ENCODE data around the gene PRAMEF18. TPM values are rescaled to one million over a fixed set of nuclear protein-coding genes. Genes with fewer than 3 reads are reported as not detected.
"Not testable (repeated sequence)": the region's sequence is repeated elsewhere in the genome, so short reads cannot be mapped to it uniquely, and the experiment has no call there.

Gene PRAMEF18
- not detected in 2 replicates for total RNA-seq
- not detected for total RNA-seq (2013)
- polyA plus RNA-seq = not detected in 2 replicates
- polyA minus RNA-seq = not detected in 2 replicates

GRCh38 chr1:13225675-13226204 lies at the start of gene PRAMEF18:
TSS of gene PRAMEF18 (minus strand) at chr1:13226154. CDS start at chr1:13226106, 48 bp downstream.
- H3K9ac ChIP-seq (ENCODE audit: low read length); H3K27ac Mint-ChIP-seq; H3K4me2 ChIP-seq (replicated peaks; ENCODE audit: low read depth, low read length, poor library complexity, severe bottlenecking); H3K4me1 ChIP-seq (ENCODE audit: control insufficient read depth in 2 of 2, insufficient read depth in 2 of 2, low read length in 2 of 2); H3K9me3 ChIP-seq (ENCODE audit: control extremely low read depth in 1 of 3, control insufficient read depth in 2 of 3, insufficient read depth in 1 of 3, low read length in 2 of 3); POLR2A ChIA-PET; H3K27me3 ChIP-seq (replicated peaks in 1 of 4; ENCODE audit: control extremely low read depth in 1 of 4, control insufficient read depth in 3 of 4, insufficient read depth in 4 of 4, low read length in 3 of 4); CTCF ChIA-PET; H3K4me1 Mint-ChIP-seq; H3K4me3 ChIP-seq (ENCODE audit: control extremely low read depth in 1 of 5, extremely low read depth in 1 of 5, insufficient read depth in 1 of 5, low read depth in 2 of 5, low read length in 4 of 5); H4K20me1 ChIP-seq (ENCODE audit: control insufficient read depth, insufficient read depth, low read length, poor library complexity, severe bottlenecking); intact Hi-C loops (cut with micrococcal nuclease); ATAC-seq (ENCODE audit: low read depth); H3K27ac ChIP-seq (ENCODE audit: low read length in 2 of 2); H2AFZ ChIP-seq (ENCODE audit: insufficient read depth, low read depth, low read length, poor library complexity, severe bottlenecking); H3K4me3 Mint-ChIP-seq; DNase-seq; H3K79me2 ChIP-seq (ENCODE audit: control insufficient read depth, insufficient read depth, low read length); H3K9me3 Mint-ChIP-seq (ENCODE audit: insufficient read depth); H3K36me3 ChIP-seq (replicated peaks in 1 of 2; ENCODE audit: control extremely low read depth in 1 of 2, control insufficient read depth in 1 of 2, extremely low read depth in 1 of 2, insufficient read depth in 2 of 2, low read length in 1 of 2); H3K27me3 Mint-ChIP-seq: not testable (repeated sequence)
- 76% methylated on average over 5 of the region's 9 CpGs for WGBS (ENCODE audit: insufficient coverage)

DNA sequence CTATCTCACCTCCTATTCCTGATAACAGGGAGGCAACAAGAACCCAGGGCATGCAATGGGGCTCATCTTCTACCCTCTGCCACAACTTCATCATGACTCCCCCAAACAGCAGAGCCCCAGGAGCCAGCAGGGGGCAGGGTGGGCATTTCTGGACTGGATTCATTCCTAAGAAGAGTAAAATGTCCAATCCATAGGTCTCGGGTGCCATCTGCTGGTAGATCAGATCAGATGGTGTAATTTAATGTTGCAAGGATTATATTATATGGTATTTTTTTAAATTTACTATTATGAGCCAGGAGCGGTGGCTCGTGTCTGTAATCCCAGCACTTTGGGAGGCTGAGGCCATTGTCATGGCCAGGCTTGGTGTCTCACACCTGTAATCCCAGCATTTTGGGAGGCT lies 39.2 kb upstream of the PRAMEF18 start:
- CTCF ChIA-PET; H3K27me3 Mint-ChIP-seq; H3K4me3 Mint-ChIP-seq; H3K36me3 ChIP-seq (replicated peaks in 1 of 2; ENCODE audit: control extremely low read depth in 1 of 2, control insufficient read depth in 1 of 2, extremely low read depth in 1 of 2, insufficient read depth in 2 of 2, low read length in 1 of 2); H3K27ac ChIP-seq (ENCODE audit: low read length in 2 of 2); intact Hi-C loops (cut with micrococcal nuclease); H4K20me1 ChIP-seq (ENCODE audit: control insufficient read depth, insufficient read depth, low read length, poor library complexity, severe bottlenecking); H3K27ac Mint-ChIP-seq; H3K9me3 ChIP-seq (ENCODE audit: control extremely low read depth in 1 of 3, control insufficient read depth in 2 of 3, insufficient read depth in 1 of 3, low read length in 2 of 3); ATAC-seq (ENCODE audit: low read depth); H3K9ac ChIP-seq (ENCODE audit: low read length); H3K9me3 Mint-ChIP-seq (ENCODE audit: insufficient read depth); H3K4me1 Mint-ChIP-seq; H3K79me2 ChIP-seq (ENCODE audit: control insufficient read depth, insufficient read depth, low read length); POLR2A ChIA-PET; H3K4me3 ChIP-seq (ENCODE audit: control extremely low read depth in 1 of 5, extremely low read depth in 1 of 5, insufficient read depth in 1 of 5, low read depth in 2 of 5, low read length in 4 of 5); DNase-seq; H3K27me3 ChIP-seq (replicated peaks in 1 of 4; ENCODE audit: control extremely low read depth in 1 of 4, control insufficient read depth in 3 of 4, insufficient read depth in 4 of 4, low read length in 3 of 4); H3K4me2 ChIP-seq (replicated peaks; ENCODE audit: low read depth, low read length, poor library complexity, severe bottlenecking); H2AFZ ChIP-seq (ENCODE audit: insufficient read depth, low read depth, low read length, poor library complexity, severe bottlenecking); H3K4me1 ChIP-seq (ENCODE audit: control insufficient read depth in 2 of 2, insufficient read depth in 2 of 2, low read length in 2 of 2): not testable (repeated sequence)
- no CpG with 5 or more reads among the region's 3 CpGs for WGBS (ENCODE audit: insufficient coverage)

DNA sequence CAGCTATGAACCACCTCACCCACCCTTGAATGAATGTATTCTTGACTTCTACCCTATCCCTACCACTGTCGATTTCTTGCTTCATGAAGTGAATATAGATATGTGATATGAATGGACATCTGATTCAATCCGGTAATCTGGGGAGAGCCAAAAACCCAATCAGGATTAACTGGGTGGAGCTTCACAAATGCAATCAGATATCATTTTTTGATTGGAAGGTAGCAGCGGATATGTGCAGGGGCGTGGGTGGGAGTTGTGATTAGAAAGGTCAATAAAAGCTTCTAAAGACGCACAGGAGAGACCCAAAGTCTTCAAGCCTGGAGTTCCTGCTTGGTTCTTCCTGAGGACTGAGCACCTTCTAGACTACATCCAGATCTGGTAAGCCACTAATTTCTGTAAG lies 27.9 kb upstream of the PRAMEF18 start, which contains the start of gene PRAMEF5:
Gene PRAMEF5, plus strand, starts transcription at position 301 of the 400 bp plus-strand sequence. CDS start 5,071 bp downstream, outside the sequence.
- H3K27me3 Mint-ChIP-seq; H3K4me3 Mint-ChIP-seq; H4K20me1 ChIP-seq (ENCODE audit: control insufficient read depth, insufficient read depth, low read length, poor library complexity, severe bottlenecking); H3K79me2 ChIP-seq (ENCODE audit: control insufficient read depth, insufficient read depth, low read length); H3K9ac ChIP-seq (ENCODE audit: low read length); H3K27ac Mint-ChIP-seq; DNase-seq; H3K4me2 ChIP-seq (replicated peaks; ENCODE audit: low read depth, low read length, poor library complexity, severe bottlenecking); H3K9me3 Mint-ChIP-seq (ENCODE audit: insufficient read depth); H3K36me3 ChIP-seq (replicated peaks in 1 of 2; ENCODE audit: control extremely low read depth in 1 of 2, control insufficient read depth in 1 of 2, extremely low read depth in 1 of 2, insufficient read depth in 2 of 2, low read length in 1 of 2); H3K4me3 ChIP-seq (ENCODE audit: control extremely low read depth in 1 of 5, extremely low read depth in 1 of 5, insufficient read depth in 1 of 5, low read depth in 2 of 5, low read length in 4 of 5); H2AFZ ChIP-seq (ENCODE audit: insufficient read depth, low read depth, low read length, poor library complexity, severe bottlenecking); POLR2A ChIA-PET; H3K27ac ChIP-seq (ENCODE audit: low read length in 2 of 2); H3K27me3 ChIP-seq (replicated peaks in 1 of 4; ENCODE audit: control extremely low read depth in 1 of 4, control insufficient read depth in 3 of 4, insufficient read depth in 4 of 4, low read length in 3 of 4); H3K9me3 ChIP-seq (ENCODE audit: control extremely low read depth in 1 of 3, control insufficient read depth in 2 of 3, insufficient read depth in 1 of 3, low read length in 2 of 3); CTCF ChIA-PET; intact Hi-C loops (cut with micrococcal nuclease); ATAC-seq (ENCODE audit: low read depth); H3K4me1 ChIP-seq (ENCODE audit: control insufficient read depth in 2 of 2, insufficient read depth in 2 of 2, low read length in 2 of 2); H3K4me1 Mint-ChIP-seq: not testable (repeated sequence)
- no CpG with 5 or more reads among the region's 5 CpGs for WGBS (ENCODE audit: insufficient coverage)

DNA sequence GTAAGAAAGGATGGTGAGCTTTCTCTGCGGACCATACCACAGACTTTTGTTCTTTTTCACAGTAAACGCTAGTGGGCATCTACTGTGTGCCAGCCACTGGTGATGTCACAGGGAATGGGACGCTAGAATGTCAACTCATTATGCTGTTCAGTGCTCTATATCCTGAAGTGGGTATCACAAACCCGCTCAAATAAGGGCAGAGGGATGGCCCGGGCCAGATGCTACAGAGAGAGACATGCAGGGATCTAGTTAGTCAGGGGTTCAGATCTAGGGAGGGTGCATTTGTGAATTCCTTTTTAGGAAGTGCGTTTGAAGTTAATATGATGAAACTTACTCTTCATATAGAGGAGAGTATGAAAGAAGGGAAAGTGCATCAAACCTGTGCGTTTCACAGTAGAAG lies 21.2 kb upstream of the PRAMEF18 start:
- CTCF ChIA-PET; H3K27ac Mint-ChIP-seq; H3K9me3 ChIP-seq (ENCODE audit: control extremely low read depth in 1 of 3, control insufficient read depth in 2 of 3, insufficient read depth in 1 of 3, low read length in 2 of 3); H3K4me2 ChIP-seq (replicated peaks; ENCODE audit: low read depth, low read length, poor library complexity, severe bottlenecking); H3K27ac ChIP-seq (ENCODE audit: low read length in 2 of 2); H3K27me3 ChIP-seq (replicated peaks in 1 of 4; ENCODE audit: control extremely low read depth in 1 of 4, control insufficient read depth in 3 of 4, insufficient read depth in 4 of 4, low read length in 3 of 4); H3K9me3 Mint-ChIP-seq (ENCODE audit: insufficient read depth); H3K4me1 ChIP-seq (ENCODE audit: control insufficient read depth in 2 of 2, insufficient read depth in 2 of 2, low read length in 2 of 2); H2AFZ ChIP-seq (ENCODE audit: insufficient read depth, low read depth, low read length, poor library complexity, severe bottlenecking); POLR2A ChIA-PET; H3K4me3 ChIP-seq (ENCODE audit: control extremely low read depth in 1 of 5, extremely low read depth in 1 of 5, insufficient read depth in 1 of 5, low read depth in 2 of 5, low read length in 4 of 5); H3K36me3 ChIP-seq (replicated peaks in 1 of 2; ENCODE audit: control extremely low read depth in 1 of 2, control insufficient read depth in 1 of 2, extremely low read depth in 1 of 2, insufficient read depth in 2 of 2, low read length in 1 of 2); DNase-seq; H4K20me1 ChIP-seq (ENCODE audit: control insufficient read depth, insufficient read depth, low read length, poor library complexity, severe bottlenecking); intact Hi-C loops (cut with micrococcal nuclease); ATAC-seq (ENCODE audit: low read depth); H3K9ac ChIP-seq (ENCODE audit: low read length); H3K4me3 Mint-ChIP-seq; H3K79me2 ChIP-seq (ENCODE audit: control insufficient read depth, insufficient read depth, low read length); H3K27me3 Mint-ChIP-seq; H3K4me1 Mint-ChIP-seq: not testable (repeated sequence)
- 88% methylated on average over 3 of the region's 7 CpGs for WGBS (ENCODE audit: insufficient coverage)

Data from B cell (primary cell).